NCI-H345 treated with DMSO at 0.1 percent for 48 hours (cell line): ENCODE results near the gene PNMA8B.

ENCODE experiments used
- DNase-seq: peaks from one replicate; lab custom pipeline; 2025; ENCODE audit not compliant: unreplicated experiment; lab: John Stamatoyannopoulos, UW

Gene PNMA8B

GRCh38 chr19:46460055-46460454, 35.6 kb downstream of the PNMA8B start:
- no peak for DNase-seq

- DNase-seq: no peak
Measured at GRCh38 chr19:46456930-46457329, 38.7 kb downstream of the PNMA8B start.

- no peak for DNase-seq
Measured at GRCh38 chr19:46454244-46454643, 41.4 kb downstream of the PNMA8B start.

- DNase-seq: no peak
Measured at GRCh38 chr19:46453661-46454060, 42.0 kb downstream of the PNMA8B start.

GRCh38 chr19:46452186-46452585, 43.5 kb downstream of the PNMA8B start:
- no peak for DNase-seq

GRCh38 chr19:46451352-46451751, 44.3 kb downstream of the PNMA8B start:
- no peak for DNase-seq

GRCh38 chr19:46450737-46451136, 44.9 kb downstream of the PNMA8B start:
- DNase-seq: no peak

- no peak for DNase-seq
Measured at GRCh38 chr19:46449228-46449627, 46.4 kb downstream of the PNMA8B start.

- no peak for DNase-seq
Measured at GRCh38 chr19:46448601-46449000, 47.1 kb downstream of the PNMA8B start.

GRCh38 chr19:46447824-46448223, 47.8 kb downstream of the PNMA8B start:
- DNase-seq: no peak

- DNase-seq: no peak
Measured at GRCh38 chr19:46447006-46447405, 48.7 kb downstream of the PNMA8B start.

GRCh38 chr19:46446021-46446420, 49.6 kb downstream of the PNMA8B start:
- no peak for DNase-seq

- no peak for DNase-seq
Measured at GRCh38 chr19:46442808-46443450, 52.7 kb downstream of the PNMA8B start.

GRCh38 chr19:46441866-46442265, 53.8 kb downstream of the PNMA8B start:
- no peak for DNase-seq
